GM12872 (cell line): Measurements from ENCODE around the gene SHISA6.

Experiments
- CTCF ChIP-seq: IDR thresholded peaks from 3 replicates; pipeline ENCODE4 v1.5.1; 2011; ENCODE audit warnings: low read depth, mild to moderate bottlenecking, low read length, moderate library complexity; ENCODE audit not compliant: insufficient read depth

The SHISA6 gene

GRCh38 chr17:11290814-11291213, 49.8 kb downstream of the SHISA6 start:
- TF ChIP-seq CTCF, result no peak

GRCh38 chr17:11292491-11292890, 51.5 kb downstream of the SHISA6 start:
- TF ChIP-seq CTCF, result no peak

- TF ChIP-seq CTCF, result no peak
Observed at GRCh38 chr17:11293480-11293879, 52.5 kb downstream of the SHISA6 start.

GRCh38 chr17:11294826-11295225, 53.8 kb downstream of the SHISA6 start:
- no peak for TF ChIP-seq CTCF

GRCh38 chr17:11296994-11297393, 56.0 kb downstream of the SHISA6 start:
- TF ChIP-seq CTCF, result peak; percentile 48; the same call in 2 of the 3 replicates

GRCh38 chr17:11298401-11298800, 57.4 kb downstream of the SHISA6 start:
- no peak for TF ChIP-seq CTCF

GRCh38 chr17:11300201-11300600, 59.2 kb downstream of the SHISA6 start:
- no peak for TF ChIP-seq CTCF

- TF ChIP-seq CTCF, result no peak
Observed at GRCh38 chr17:11300738-11301137, 59.7 kb downstream of the SHISA6 start.
